AG09309 (cell line): ENCODE results near the gene ZNF32.
A peak's percentile ranks its signal among the peaks of the same experiment; 100 is the strongest.

Experiments
- DNase-seq: peaks from one replicate; pipeline ENCODE4 v3.0.0-alpha.2; 2010; ENCODE audit warnings: low read depth
- H3K4me3 ChIP-seq: 2 replicates; pipeline ENCODE4 v1.5.1; 2011; ENCODE audit warnings: mild to moderate bottlenecking, low read depth, low read length, moderate library complexity; ENCODE audit not compliant: control insufficient read depth
- CTCF ChIP-seq: IDR thresholded peaks from 2 replicates; pipeline ENCODE4 v1.5.1; 2011; ENCODE audit warnings: mild to moderate bottlenecking, low read depth, low read length, inconsistent platforms; ENCODE audit not compliant: insufficient read depth, control insufficient read depth; ENCODE audit errors: missing control alignments

The ZNF32 gene

GRCh38 chr10:43693602-43694001, 44.9 kb upstream of the ZNF32 start:
- TF ChIP-seq CTCF = no peak
- no peak overlapping the region for H3K4me3 ChIP-seq
- DNase-seq = no peak

GRCh38 chr10:43692051-43692825, 43.6 kb upstream of the ZNF32 start:
- DNase-seq = peak; percentile 85
- TF ChIP-seq CTCF = no peak
- H3K4me3 ChIP-seq = no peak overlapping the region

GRCh38 chr10:43691485-43691884, 42.8 kb upstream of the ZNF32 start:
- H3K4me3 ChIP-seq = no peak overlapping the region
- DNase-seq = no peak
- peak; percentile 35 for TF ChIP-seq CTCF

GRCh38 chr10:43689955-43690771, 41.5 kb upstream of the ZNF32 start:
- peak overlapping the region; percentile 53 for H3K4me3 ChIP-seq
- no peak for DNase-seq
- TF ChIP-seq CTCF = peak; percentile 71

GRCh38 chr10:43689618-43689954, 40.9 kb upstream of the ZNF32 start:
- TF ChIP-seq CTCF = no peak
- no peak for DNase-seq
- H3K4me3 ChIP-seq = peak overlapping the region; percentile 53

GRCh38 chr10:43689007-43689491, 40.4 kb upstream of the ZNF32 start:
- no peak for TF ChIP-seq CTCF
- no peak overlapping the region for H3K4me3 ChIP-seq
- no peak for DNase-seq
